Gastrocnemius medialis (tissue), 4 donors: ENCODE measurements around the gene ARHGEF37. TPM values are rescaled to one million over a fixed set of nuclear protein-coding genes. Genes with fewer than 3 reads are reported as not detected.
A peak's percentile ranks its signal among the peaks of the same experiment; 100 is the strongest.
"Not testable (repeated sequence)": the region's sequence is repeated elsewhere in the genome, so short reads cannot be mapped to it uniquely, and the experiment has no call there.

ENCODE experiments used
- ATAC-seq, 2 donors: fragments of 150-250 bp; one replicate each; pipeline ENCODE4 v1.9.1; 2016
- DNase-seq, 2 donors: peaks; one replicate each; pipeline ENCODE4 v3.0.0-alpha.2; 2019
- H3K27ac ChIP-seq, 4 donors: fragments of 200-600 bp; sonication (generic); 1 replicate in 1 of 4; 2 replicates in 3 of 4; pipeline ENCODE4 v1.5.1; 2016 to 2018; ENCODE audit warnings: mild to moderate bottlenecking in 2 of 4, moderate library complexity in 1 of 4
- H3K27me3 ChIP-seq, 3 donors: fragments of 200-600 bp; sonication (generic) in 2 of 3; 1 replicate in 1 of 3; 2 replicates in 2 of 3; pipeline versions ENCODE4 v1.5.1 to v1.6.0; 2016 to 2019; ENCODE audit warnings: mild to moderate bottlenecking in 1 of 3, moderate library complexity in 1 of 3
- H3K36me3 ChIP-seq, 2 donors: fragments of 200-600 bp; sonication (generic) in 1 of 2; one replicate each; pipeline ENCODE4 v1.5.1; 2017 to 2018
- H3K4me1 ChIP-seq, 2 donors: fragments of 200-600 bp; sonication (generic) in 1 of 2; one replicate each; pipeline ENCODE4 v1.5.1; 2016 to 2017; ENCODE audit warnings: mild to moderate bottlenecking in 2 of 2
- H3K4me3 ChIP-seq, 4 donors: fragments of 200-600 bp; sonication (generic) in 3 of 4; 1 replicate in 1 of 4; 2 replicates in 3 of 4; pipeline ENCODE4 v1.5.1; 2016 to 2019; ENCODE audit warnings: mild to moderate bottlenecking in 2 of 4
- H3K9me3 ChIP-seq, 3 donors: fragments of 200-600 bp; sonication (generic) in 2 of 3; 1 replicate in 1 of 3; 2 replicates in 2 of 3; pipeline ENCODE4 v1.5.1; 2016 to 2019
- CTCF ChIP-seq, 5 experiments: fragments of 450-650 bp in 3 of 5; fragments of 200-600 bp in 2 of 5; sonication (generic) in 2 of 5; IDR thresholded peaks in 4 of 5; conservative IDR thresholded peaks in 1 of 5; 1 replicate in 4 of 5; 2 replicates in 1 of 5; pipeline ENCODE4 v1.5.1; 2016 to 2019; ENCODE audit warnings: antibody characterized with exemption in 5 of 5, mild to moderate bottlenecking in 3 of 5, moderate library complexity in 3 of 5
- POLR2A ChIP-seq, 2 donors: fragments of 450-650 bp; IDR thresholded peaks; one replicate each; pipeline ENCODE4 v1.6.1; 2017; ENCODE audit warnings: antibody characterized with exemption in 2 of 2, mild to moderate bottlenecking in 2 of 2, moderate library complexity in 2 of 2
- in situ Hi-C, 4 donors: fragments of 200-750 bp; cut with MboI; loops; one replicate each; pipeline versions ENCODE4 v1.15.0 to v1.8.0; 2017; ENCODE audit warnings: low sequenced_read_pairs in 4 of 4
- intact Hi-C: fragments of 100-400 bp; cut with DNase I; formaldehyde crosslinking; loops from one replicate; pipeline ENCODE4 v1.15.1; 2023; ENCODE audit warnings: low total_unique reads
- total RNA-seq, 4 donors: library from RNA; depleted of rRNA; stranded (reverse); fragments of >200 nt; gene quantifications; one replicate each; pipeline versions ENCODE4 v1.1.0 to v1.2.3, GENCODE V29; 2016

Gene ARHGEF37
- total RNA-seq, 4 donors from 2014 or later: 9.5 to 28.6 (median 21.0) TPM

- intact Hi-C loops: no loop called here
- Histone ChIP-seq H3K27me3 (no peaks in the 10 kb centered on the region), H3K4me1 (peaks cover 2 to 21% of the 10 kb centered on the region in 2 donors), H3K27ac (no peak overlapping the region), H3K9me3 (no peaks in the 10 kb centered on the region), H3K4me3 (no peak overlapping the region), H3K36me3 (no peaks in the 10 kb centered on the region)
- DNase-seq: no peak
- TF ChIP-seq CTCF (IDR thresholded peaks at IDR 0.05 in 4 of 5, conservative IDR thresholded peaks at IDR 0.05 in 1 of 5): no peak
- no peak for TF ChIP-seq POLR2A (IDR thresholded peaks at IDR 0.05)
- in situ Hi-C loops: loop anchor here in 1 of 4 donors (25.0 kb wide), 1 partner anchor 427 kb away; no protein-coding TSS in a partner anchor
- no peak for ATAC-seq
Observed at GRCh38 chr5:149588936-149589335, 7.6 kb downstream of the ARHGEF37 start.

- no peaks in the 10 kb centered on the region for H3K36me3 ChIP-seq
- no peak for TF ChIP-seq CTCF (IDR thresholded peaks at IDR 0.05 in 4 of 5, conservative IDR thresholded peaks at IDR 0.05 in 1 of 5)
- no peak for TF ChIP-seq POLR2A (IDR thresholded peaks at IDR 0.05)
- no peak overlapping the region for H3K27ac ChIP-seq
- H3K4me1 ChIP-seq: peaks cover 0 to 26% of the 10 kb centered on the region in 2 donors
- ATAC-seq: no peak
- H3K4me3 ChIP-seq: no peak overlapping the region
- H3K27me3 ChIP-seq: no peaks in the 10 kb centered on the region
- DNase-seq: no peak
- no peaks in the 10 kb centered on the region for H3K9me3 ChIP-seq
- intact Hi-C loops (no loop called here), in situ Hi-C loops (loop anchor here in 1 of 4 donors (25.0 kb wide), 1 partner anchor 431 kb away; no protein-coding TSS in a partner anchor)
Observed at GRCh38 chr5:149593370-149593769, 12.1 kb downstream of the ARHGEF37 start.

GRCh38 chr5:149594206-149594895 lies 13.1 kb downstream of the ARHGEF37 start:
- H3K27ac ChIP-seq: peak overlapping the region in 1 of 4 donors; percentile 24
- TF ChIP-seq CTCF (IDR thresholded peaks at IDR 0.05 in 4 of 5, conservative IDR thresholded peaks at IDR 0.05 in 1 of 5) (no peak), POLR2A (IDR thresholded peaks at IDR 0.05) (no peak)

GRCh38 chr5:149595105-149595504 lies 13.8 kb downstream of the ARHGEF37 start:
- in situ Hi-C loops: loop anchor here in 1 of 4 donors (25.0 kb wide), 1 partner anchor 433 kb away; no protein-coding TSS in a partner anchor
- H3K27me3 ChIP-seq, ATAC-seq, H3K36me3 ChIP-seq, H3K4me3 ChIP-seq, DNase-seq, H3K9me3 ChIP-seq, intact Hi-C loops: not testable (repeated sequence)
- H3K4me1 ChIP-seq: peaks cover 0 to 33% of the 10 kb centered on the region in 2 donors
- H3K27ac ChIP-seq: peak overlapping the region in 1 of 4 donors; percentile 73

More at GRCh38 chr5:149594206-149594895, 13.1 kb downstream of the ARHGEF37 start:
- intact Hi-C loops (no loop called here), in situ Hi-C loops (loop anchor here in 1 of 4 donors (25.0 kb wide), 1 partner anchor 432 kb away; no protein-coding TSS in a partner anchor)
- ATAC-seq (no peak), DNase-seq (no peak)
- Histone ChIP-seq H3K4me1 (peaks cover 0 to 26% of the 10 kb centered on the region in 2 donors), H3K27me3 (no peaks in the 10 kb centered on the region), H3K36me3 (no peaks in the 10 kb centered on the region), H3K4me3 (no peak overlapping the region), H3K9me3 (no peaks in the 10 kb centered on the region)

GRCh38 chr5:149596712-149597111 lies 15.4 kb downstream of the ARHGEF37 start:
- DNase-seq: no peak
- peak; percentile 25 to 67 for ATAC-seq
- Histone ChIP-seq H3K27me3 (no peaks in the 10 kb centered on the region), H3K9me3 (no peaks in the 10 kb centered on the region), H3K4me3 (no peak overlapping the region), H3K27ac (peak overlapping the region; percentile 12 to 73 (median 44)), H3K4me1 (peaks cover 0 to 37% of the 10 kb centered on the region in 2 donors), H3K36me3 (peaks cover 0 to 10% of the 10 kb centered on the region in 2 donors)
- intact Hi-C loops (no loop called here), in situ Hi-C loops (loop anchor here in 1 of 4 donors (25.0 kb wide), 1 partner anchor 434 kb away; no protein-coding TSS in a partner anchor)
- TF ChIP-seq POLR2A (IDR thresholded peaks at IDR 0.05) (no peak), CTCF (IDR thresholded peaks at IDR 0.05 in 4 of 5, conservative IDR thresholded peaks at IDR 0.05 in 1 of 5) (no peak)
